ENCODE results near the gene IPO7.
"Not testable (repeated sequence)": the region's sequence is repeated elsewhere in the genome, so short reads cannot be mapped to it uniquely, and the experiment has no call there.

The IPO7 gene

DNA sequence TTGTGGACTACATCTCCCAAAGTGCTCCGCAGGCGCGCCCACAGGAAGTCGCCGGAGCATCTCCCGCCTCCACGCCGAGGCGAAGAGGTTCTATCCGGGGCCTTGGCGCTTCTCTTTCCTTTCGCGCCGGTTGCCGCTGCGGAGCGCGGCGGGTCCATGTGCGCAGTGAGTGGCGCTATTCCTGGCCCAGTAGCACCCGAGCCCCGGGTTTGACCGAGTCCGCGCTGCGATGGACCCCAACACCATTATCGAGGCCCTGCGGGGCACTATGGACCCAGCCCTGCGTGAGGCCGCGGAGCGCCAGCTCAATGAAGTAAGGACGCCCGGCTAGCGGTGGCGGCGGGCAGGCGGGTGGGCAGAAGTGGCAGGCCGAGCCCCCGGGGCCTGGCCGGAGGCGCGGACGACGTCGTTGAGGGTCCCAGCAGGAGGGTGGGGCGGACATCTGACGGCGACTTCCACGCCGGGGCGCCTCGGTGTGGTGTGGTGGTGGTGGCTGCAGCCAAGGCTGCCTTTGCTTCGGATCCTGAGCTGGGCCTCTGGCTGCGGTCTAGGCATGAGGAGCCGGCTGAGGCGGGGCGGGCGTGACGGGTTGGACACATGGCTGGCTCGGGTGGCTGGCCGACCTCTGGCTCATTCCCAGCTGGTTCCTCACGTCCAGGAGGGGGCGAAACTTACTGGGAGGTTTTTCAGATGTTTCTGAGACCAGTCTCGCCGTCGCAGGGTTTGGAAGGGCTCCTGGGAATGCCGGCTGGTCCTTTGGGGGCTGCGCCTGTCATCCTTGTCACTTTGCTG, at the start of gene IPO7:
TSS of gene IPO7 (plus strand) at position 118 of the 792 bp plus-strand sequence. CDS start at position 230, 112 bp downstream.
- in situ Hi-C loops (cut with HindIII; ENCODE audit: low sequenced_read_pairs), result no loop called here
- peak; percentile 93 for DNase-seq (ENCODE audit: low read depth, low spot score)
- peak within 1 kb of the TSS; percentile 81 for H3K4me3 ChIP-seq (ENCODE audit: low read depth, low read length)
- TF ChIP-seq, protein P1, sequence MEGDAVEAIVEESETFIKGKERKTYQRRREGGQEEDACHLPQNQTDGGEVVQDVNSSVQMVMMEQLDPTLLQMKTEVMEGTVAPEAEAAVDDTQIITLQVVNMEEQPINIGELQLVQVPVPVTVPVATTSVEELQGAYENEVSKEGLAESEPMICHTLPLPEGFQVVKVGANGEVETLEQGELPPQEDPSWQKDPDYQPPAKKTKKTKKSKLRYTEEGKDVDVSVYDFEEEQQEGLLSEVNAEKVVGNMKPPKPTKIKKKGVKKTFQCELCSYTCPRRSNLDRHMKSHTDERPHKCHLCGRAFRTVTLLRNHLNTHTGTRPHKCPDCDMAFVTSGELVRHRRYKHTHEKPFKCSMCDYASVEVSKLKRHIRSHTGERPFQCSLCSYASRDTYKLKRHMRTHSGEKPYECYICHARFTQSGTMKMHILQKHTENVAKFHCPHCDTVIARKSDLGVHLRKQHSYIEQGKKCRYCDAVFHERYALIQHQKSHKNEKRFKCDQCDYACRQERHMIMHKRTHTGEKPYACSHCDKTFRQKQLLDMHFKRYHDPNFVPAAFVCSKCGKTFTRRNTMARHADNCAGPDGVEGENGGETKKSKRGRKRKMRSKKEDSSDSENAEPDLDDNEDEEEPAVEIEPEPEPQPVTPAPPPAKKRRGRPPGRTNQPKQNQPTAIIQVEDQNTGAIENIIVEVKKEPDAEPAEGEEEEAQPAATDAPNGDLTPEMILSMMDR (IDR thresholded peaks at IDR 0.05; ENCODE audit: low read depth, low read length), result peak; percentile 45

DNA sequence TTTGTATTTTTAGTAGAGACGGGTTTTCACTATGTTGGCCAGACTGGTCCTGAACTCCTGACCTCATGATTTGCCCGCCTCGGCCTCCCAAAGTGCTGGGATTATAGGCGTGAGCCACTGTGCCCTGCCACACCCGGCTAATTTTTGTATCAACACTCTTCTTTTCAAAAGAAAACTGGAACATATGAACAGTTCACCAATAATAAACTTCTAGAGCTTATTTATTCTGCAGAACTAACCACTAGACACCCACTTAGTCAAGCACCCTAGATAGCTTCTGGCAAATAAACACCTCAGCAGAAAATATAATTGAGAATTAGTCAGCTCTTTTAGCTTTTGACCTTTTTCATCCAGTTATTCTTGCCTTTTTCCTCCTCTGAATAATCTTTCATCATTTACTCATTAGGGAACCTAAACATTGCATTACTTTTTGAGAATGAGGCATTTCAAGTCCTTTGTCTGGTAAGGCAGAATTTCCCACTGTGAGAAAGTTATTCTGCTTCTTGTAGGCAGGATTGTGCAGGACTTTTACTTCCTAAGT, 42.7 kb upstream of the IPO7 start:
- in situ Hi-C loops (cut with HindIII; ENCODE audit: low sequenced_read_pairs), result no loop called here
- TF ChIP-seq, protein P1 (IDR thresholded peaks at IDR 0.05; ENCODE audit: low read depth, low read length), result no peak
- no peak for DNase-seq (ENCODE audit: low read depth, low spot score)
- H3K4me3 ChIP-seq (ENCODE audit: low read depth, low read length), result no peak overlapping the region

DNA sequence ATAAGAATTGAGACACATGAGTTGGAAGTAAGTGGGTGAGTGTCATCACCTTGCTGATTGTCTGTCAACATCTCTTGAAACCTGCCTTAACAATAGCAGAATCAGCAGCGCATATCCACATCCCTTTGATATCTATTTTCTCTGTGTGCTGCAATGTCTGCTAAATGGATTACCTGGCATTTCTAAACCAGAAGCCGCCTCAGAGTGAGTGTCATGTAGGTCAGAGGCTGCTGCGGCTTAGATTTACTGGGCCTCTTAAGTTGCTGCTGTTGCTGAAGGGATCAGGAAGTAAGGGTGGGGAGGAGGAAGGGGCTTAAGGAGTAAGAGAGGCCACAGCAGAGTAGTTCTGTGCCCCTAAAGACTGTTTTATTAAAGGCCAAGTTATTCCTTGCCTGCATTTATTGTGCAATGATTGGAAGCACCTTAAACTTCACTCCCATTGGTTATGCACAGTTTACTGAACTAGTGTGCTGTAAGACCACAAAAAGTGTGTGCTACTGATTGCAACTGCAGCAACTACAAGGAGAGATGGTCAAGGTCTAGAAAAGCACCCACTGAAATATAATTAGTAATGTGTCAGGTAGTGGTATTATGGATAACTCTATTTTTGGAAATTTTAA, 40.3 kb upstream of the IPO7 start:
- in situ Hi-C loops (cut with HindIII; ENCODE audit: low sequenced_read_pairs), result no loop called here
- DNase-seq (ENCODE audit: low read depth, low spot score), result no peak
- TF ChIP-seq, protein P1 (IDR thresholded peaks at IDR 0.05; ENCODE audit: low read depth, low read length), result no peak
- no peak overlapping the region for H3K4me3 ChIP-seq (ENCODE audit: low read depth, low read length)

DNA sequence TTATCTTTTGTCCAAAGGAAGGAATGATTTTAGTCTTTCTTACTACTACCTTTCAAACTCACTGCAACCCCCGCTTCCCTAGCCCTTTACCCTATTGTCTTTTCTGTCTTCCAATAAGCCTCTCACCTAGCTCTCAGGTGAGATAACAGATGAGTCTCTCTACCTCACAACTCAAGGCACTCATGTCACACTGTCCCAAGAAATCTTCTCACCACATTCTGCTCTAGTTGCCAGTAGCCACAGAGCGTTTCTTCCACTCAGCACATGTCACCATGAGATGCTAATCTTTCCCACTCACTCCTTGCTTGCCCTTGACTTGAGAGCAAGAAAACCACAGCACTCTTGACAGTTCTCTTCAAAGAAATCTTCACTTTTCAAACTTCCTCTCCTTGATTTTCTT, 37.4 kb upstream of the IPO7 start:
- DNase-seq (ENCODE audit: low read depth, low spot score), result no peak
- no peak overlapping the region for H3K4me3 ChIP-seq (ENCODE audit: low read depth, low read length)
- in situ Hi-C loops (cut with HindIII; ENCODE audit: low sequenced_read_pairs), result no loop called here
- TF ChIP-seq, protein P1 (IDR thresholded peaks at IDR 0.05; ENCODE audit: low read depth, low read length), result no peak

DNA sequence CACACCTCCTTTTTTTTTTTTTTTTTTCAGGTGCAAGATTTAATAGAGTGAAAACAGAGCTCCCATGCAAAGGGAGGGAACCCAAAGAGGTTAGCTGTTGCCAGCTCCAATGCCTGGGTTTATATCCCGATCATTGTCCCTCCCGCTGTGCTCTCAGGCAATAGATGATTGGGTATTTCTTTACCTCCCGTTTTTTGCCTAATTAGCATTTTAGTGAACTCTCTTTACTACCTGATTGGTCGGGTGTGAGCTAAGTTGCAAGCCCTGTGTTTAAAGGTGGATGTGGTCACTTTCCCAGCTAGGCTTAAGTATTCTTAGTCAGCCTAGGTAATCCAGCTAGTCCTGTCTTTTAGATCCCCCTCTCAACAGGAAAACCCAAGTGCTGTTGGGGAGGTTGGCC, 36.7 kb upstream of the IPO7 start:
- in situ Hi-C loops (cut with HindIII; ENCODE audit: low sequenced_read_pairs), result not testable (repeated sequence)

DNA sequence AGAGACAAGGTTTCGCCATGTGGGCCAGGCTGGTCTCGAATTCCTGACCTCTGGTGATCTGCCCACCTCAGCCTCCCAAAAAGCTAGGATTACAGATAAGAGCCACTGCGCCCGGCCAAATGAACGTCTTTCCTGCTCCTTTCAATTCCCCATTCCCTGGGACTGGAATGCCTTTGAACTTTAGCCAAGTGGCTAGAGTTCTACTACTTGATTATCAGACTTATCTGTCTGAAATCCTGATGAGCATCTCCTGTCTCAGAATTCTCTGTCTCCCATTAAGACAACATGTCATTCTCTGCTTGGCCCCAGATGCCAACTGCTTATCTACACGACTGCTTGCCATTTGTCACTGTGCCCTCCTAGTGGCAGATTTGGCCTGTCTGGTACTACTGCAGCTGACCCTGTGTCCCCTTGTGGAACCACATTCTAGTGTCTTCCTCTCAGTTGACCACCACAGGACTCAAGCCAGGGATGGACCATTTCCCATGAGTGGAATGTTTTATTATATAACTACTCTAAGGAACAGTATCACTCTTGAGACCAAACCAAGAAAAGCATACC, 33.1 kb upstream of the IPO7 start:
- TF ChIP-seq, protein P1 (IDR thresholded peaks at IDR 0.05; ENCODE audit: low read depth, low read length), result no peak
- no peak overlapping the region for H3K4me3 ChIP-seq (ENCODE audit: low read depth, low read length)
- DNase-seq (ENCODE audit: low read depth, low spot score), result no peak
- in situ Hi-C loops (cut with HindIII; ENCODE audit: low sequenced_read_pairs), result no loop called here

More for the DNA sequence above, 36.7 kb upstream of the IPO7 start:
- H3K4me3 ChIP-seq (ENCODE audit: low read depth, low read length); DNase-seq (ENCODE audit: low read depth, low spot score): not testable (repeated sequence)

Measured in astrocyte of the spinal cord (primary cell).